Esophagus muscularis mucosa (tissue), 3 donors: ENCODE data around the gene ANKRD17.

Experiments
- CTCF ChIP-seq, 3 experiments: fragments of 200-600 bp in 2 of 3; fragments of 450-650 bp in 1 of 3; sonication (generic) in 2 of 3; IDR thresholded peaks; one replicate each; pipeline ENCODE4 v1.5.1; 2017 to 2019; ENCODE audit warnings: antibody characterized with exemption in 3 of 3, mild to moderate bottlenecking in 2 of 3, moderate library complexity in 1 of 3
- POLR2A ChIP-seq: fragments of 450-650 bp; IDR thresholded peaks from one replicate; pipeline ENCODE4 v1.6.1; 2017; ENCODE audit warnings: antibody characterized with exemption, moderate library complexity, mild to moderate bottlenecking, low read depth
- POLR2AphosphoS5 ChIP-seq, 2 donors: sonication (generic); formaldehyde crosslinking; IDR thresholded peaks; one replicate each; pipeline ENCODE4 v1.6.1; 2017; ENCODE audit warnings: antibody characterized with exemption in 2 of 2

- TF ChIP-seq CTCF (IDR thresholded peaks at IDR 0.05) (no peak), POLR2AphosphoS5 (IDR thresholded peaks at IDR 0.05) (no peak), POLR2A (no peak)
These were observed 18.6 kb upstream of the ANKRD17 start for GRCh38 chr4:73277201-73277600.
